Jurkat, Clone E6-1 (cell line): ENCODE data around the gene PDE4D.
"Not testable (repeated sequence)": the region's sequence is repeated elsewhere in the genome, so short reads cannot be mapped to it uniquely, and the experiment has no call there.

Source experiments
- DNase-seq: peaks from one replicate; pipeline ENCODE4 v3.0.0-alpha.2; 2011; ENCODE audit warnings: low read depth, low spot score
- H3K4me3 ChIP-seq: 2 replicates; pipeline ENCODE4 v1.5.1; 2011; ENCODE audit warnings: mild to moderate bottlenecking, low read length, control low read depth, moderate library complexity

Gene PDE4D

DNA sequence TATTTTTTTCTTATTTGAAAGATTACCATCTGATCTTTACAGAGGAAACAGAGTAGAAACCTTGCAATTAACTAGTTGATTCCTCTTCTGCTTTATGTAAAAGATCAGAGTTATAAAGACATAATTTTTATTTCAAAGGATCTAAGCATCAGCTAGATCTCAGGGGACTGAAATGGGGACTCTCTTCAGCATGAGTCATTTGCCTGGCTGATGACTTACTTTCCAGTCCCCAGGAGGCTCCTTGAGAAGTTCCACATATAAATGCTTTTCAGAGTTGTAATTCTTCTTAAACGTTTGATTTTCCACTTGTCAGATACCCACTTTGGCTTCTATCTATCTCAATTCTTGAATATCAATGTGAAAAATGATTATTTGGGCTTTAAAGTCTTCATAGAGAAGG lies 921.2 kb downstream of the PDE4D start:
- no peak overlapping the region for H3K4me3 ChIP-seq
- no peak for DNase-seq

GRCh38 chr5:58970766-58971165 lies 922.8 kb downstream of the PDE4D start:
- DNase-seq, result no peak

GRCh38 chr5:58969795-58970194 lies 923.7 kb downstream of the PDE4D start:
- H3K4me3 ChIP-seq, result no peak overlapping the region
- no peak for DNase-seq

More at GRCh38 chr5:58970766-58971165, 922.8 kb downstream of the PDE4D start:
- H3K4me3 ChIP-seq, result no peak overlapping the region

GRCh38 chr5:58969253-58969652 lies 924.3 kb downstream of the PDE4D start:
- H3K4me3 ChIP-seq, result no peak overlapping the region
- no peak for DNase-seq

DNA sequence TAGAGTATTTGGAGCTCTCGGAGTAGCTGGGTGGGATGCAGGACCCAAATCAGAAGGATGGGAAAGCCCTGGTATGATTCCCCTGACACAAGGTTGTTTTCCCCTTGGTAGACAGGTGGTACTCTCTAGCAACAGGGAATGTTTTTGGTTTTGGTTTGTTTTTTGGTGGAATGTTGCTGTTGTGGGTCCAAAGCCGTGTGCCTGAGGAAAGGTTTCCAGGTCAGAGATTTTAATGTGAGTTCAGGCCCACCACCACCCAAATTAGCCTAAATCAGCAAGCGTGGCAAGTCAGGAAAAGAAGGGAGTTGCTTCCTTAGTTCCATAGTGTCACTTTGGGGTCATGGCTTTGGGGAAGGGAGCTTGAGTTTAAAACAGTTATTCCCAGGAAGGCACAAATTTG lies 925.2 kb downstream of the PDE4D start:
- H3K4me3 ChIP-seq, result no peak overlapping the region
- DNase-seq, result no peak

DNA sequence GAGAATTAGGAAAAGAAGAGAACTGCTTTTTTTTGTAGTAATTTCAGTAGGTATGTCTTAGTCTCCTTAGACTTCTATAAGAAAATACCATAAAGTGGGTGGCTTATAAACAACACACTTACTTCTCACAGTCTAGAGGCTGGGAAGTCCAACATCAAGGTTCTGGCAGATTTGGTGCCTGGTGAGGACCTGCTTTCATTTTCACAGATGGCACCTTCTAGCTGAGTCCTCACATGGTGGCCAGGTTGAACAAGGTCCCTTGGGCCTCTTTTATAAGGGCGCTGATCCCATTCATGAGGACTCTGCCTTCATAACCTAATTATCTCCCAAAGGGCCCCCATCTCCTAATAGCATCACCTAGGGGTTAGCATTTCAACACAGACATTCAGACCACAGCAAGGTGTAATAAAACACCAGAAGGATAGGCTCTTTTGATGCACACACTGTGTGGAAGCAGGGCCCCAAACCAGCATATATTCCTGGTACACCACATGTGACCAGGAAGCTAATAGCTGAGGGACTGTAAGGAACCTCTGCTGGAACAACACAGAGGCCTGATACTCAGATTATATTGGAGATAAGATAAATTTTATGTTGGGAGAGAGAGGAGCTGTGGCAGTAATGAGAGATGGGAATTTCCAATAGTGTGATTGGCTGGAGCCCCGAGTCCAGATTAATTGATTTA lies 925.8 kb downstream of the PDE4D start:
- no peak for DNase-seq
- H3K4me3 ChIP-seq, result no peak overlapping the region

DNA sequence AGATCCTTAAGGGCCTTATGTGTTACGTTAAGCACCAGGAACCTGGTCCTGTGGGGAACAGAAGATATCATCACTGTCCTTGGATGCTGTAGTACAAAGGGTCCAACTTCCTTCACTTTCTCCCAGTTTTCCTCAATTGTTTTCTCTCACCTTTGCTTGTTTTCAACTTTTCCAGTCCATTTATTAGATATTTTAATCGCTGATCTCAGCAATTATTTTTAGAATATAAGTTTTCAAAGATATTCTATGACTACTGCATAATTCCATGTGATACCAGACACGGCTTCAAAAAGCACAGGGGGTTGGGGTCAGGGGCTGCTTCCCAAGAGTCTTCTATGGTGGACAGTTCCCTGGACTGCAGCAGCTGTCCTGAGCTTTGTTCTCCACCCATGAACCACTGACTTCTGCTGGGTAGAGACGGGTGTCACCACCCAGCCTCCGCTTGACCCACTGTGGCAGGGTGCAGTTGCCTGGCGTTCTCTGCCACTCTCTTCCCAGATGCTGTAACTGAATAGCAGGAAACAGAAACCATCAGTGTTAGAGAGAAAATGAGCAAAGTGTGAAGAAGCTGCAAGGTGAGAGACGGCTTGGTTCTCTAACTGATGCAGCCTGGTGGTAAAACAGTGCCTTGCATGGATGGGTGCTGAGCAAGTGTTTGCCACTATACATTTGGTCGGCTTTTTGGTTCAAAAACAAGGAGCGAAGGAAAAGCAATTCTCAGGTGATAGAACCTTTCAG lies 927.7 kb downstream of the PDE4D start:
- DNase-seq, result no peak
- no peak overlapping the region for H3K4me3 ChIP-seq

- no peak overlapping the region for H3K4me3 ChIP-seq
- DNase-seq, result no peak
These were observed 929.7 kb downstream of the PDE4D start for GRCh38 chr5:58963821-58964220.

DNA sequence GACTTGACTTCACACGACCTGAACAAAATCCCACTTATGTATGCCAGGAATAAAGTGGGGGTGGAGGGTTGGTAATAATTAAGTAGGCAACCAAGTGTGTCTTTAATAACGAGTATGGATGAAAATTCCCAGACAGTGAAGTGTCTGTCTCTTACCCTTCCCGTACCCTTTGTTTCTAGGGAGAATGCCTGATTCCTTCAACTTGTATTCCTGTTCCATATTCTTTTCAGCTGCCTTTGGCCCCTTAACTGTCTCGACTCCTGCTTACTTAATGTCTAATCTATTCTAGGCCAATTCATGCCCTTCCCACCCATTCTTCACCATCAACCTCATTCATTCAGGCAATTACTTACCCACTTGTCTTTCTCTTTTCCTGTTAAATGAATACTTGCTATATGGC lies 930.2 kb downstream of the PDE4D start:
- no peak overlapping the region for H3K4me3 ChIP-seq
- no peak for DNase-seq

DNA sequence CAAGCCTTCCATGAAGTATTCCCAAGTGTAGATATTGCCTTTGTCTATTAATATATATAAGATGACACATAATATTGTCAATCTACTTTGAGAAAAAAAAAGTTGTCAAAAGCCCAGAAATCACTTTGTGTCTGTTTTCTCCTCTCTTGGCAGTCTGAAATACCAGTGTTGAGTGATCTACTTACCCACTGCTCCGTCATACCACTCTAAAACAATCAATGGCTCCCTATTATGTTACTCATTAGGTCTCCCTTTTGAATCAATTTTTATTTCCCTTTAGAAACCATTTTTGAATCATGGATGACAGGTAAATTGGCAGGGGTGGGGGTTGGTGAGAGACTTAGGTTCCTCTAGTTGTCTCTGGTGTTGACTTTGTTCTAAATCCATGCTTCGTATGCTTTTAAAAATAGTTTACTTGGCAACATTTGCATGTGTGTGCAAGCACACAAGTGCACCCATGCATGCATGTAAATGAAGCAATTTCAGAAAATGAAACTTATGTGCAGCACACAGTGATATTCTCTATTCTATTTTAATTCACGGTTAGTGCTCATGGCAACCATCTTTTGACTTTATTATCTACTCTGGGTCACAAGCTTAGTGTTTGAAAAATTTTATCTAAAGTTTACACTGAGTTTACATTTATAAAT lies 931.8 kb downstream of the PDE4D start:
- no peak for DNase-seq
- no peak overlapping the region for H3K4me3 ChIP-seq

DNA sequence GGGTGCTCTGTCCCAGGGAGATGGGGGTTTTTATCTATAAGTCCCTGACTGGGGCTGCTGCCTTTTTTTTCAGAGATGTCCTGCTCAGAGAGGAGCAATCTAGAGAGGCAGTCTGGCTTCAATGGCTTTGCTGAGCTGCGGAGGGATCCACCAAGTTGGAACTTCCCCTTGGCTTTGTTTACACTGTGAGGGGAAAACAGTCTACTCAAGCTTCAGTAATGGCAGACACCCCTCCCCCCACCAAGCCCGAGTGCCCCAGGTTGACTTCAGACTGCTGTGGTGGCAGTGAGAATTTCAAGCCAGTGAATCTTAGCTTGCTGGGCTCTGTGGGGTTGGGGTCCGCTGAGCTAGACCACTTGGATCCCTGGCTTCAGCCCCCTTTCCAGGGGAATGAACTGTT lies 934.8 kb downstream of the PDE4D start:
- H3K4me3 ChIP-seq, result no peak overlapping the region
- no peak for DNase-seq

GRCh38 chr5:58953218-58953617 lies 940.3 kb downstream of the PDE4D start:
- not testable (repeated sequence) for H3K4me3 ChIP-seq, DNase-seq

GRCh38 chr5:58950224-58950623 lies 943.3 kb downstream of the PDE4D start:
- DNase-seq, result no peak
- H3K4me3 ChIP-seq, result no peak overlapping the region

GRCh38 chr5:58946230-58946629 lies 947.3 kb downstream of the PDE4D start:
- DNase-seq, result no peak
- H3K4me3 ChIP-seq, result no peak overlapping the region

- no peak overlapping the region for H3K4me3 ChIP-seq
- no peak for DNase-seq
These were observed 949.3 kb downstream of the PDE4D start for GRCh38 chr5:58944221-58944620.

- H3K4me3 ChIP-seq, result no peak overlapping the region
- DNase-seq, result no peak
These were observed 953.1 kb downstream of the PDE4D start for GRCh38 chr5:58940446-58940845.

DNA sequence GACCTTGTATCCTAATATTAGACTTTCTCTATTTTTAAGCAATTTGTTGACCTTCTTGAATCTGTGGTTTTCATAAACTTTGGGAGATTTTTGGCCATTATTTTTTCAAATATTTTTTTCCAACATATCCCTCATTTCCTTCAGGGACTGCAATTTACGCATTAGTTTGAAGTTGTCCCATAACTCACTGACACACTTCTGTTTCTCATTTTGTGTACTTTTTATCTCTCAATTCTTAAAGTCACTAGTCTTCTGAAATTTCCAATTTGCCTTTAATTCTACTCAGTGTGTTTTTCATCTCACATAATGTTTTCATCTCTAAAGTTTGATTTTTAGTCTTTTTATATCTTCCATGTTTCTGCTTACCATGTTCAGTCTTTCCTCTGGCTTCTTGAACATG lies 953.9 kb downstream of the PDE4D start:
- DNase-seq, result no peak
- no peak overlapping the region for H3K4me3 ChIP-seq

DNA sequence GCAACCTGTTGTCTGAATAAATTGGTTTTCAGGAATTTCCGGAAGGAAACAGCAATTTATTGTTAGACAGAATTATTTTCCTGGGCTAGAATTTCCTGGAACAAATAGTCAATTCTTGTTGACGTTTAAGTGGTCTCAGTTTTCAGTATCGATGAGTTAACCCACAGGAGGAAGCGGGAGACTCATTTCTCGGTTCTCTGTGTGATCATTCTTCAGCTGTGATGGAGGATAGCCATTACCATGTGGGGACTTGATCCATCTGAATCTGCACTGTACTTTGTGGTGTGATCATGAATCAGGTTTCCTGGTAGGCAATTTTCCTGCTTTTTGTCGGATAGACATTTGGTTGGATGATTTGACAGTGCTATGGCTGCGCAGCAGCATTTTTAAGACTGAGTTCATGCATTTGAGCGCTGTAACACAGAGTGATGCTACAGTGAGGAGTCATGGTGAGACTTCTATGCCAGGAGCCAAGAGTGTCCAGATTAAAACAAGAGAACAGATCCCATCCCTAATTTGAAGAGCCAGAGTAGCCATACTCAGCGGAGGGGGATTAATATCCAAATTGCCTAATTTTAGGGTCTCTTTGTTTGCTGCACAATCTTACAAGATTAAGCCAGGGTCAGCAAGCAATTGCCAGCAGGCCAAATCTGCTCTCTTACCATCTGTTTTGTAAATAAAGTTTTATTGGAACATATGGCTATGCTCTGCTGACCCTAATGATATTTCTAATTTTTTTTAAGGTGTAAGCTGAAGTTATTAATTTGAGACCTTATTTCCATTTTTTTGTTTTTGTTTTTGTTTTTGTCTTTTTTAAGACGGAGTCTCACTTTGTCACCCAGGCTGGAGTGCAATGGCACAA lies 954.7 kb downstream of the PDE4D start:
- no peak overlapping the region for H3K4me3 ChIP-seq
- no peak for DNase-seq

GRCh38 chr5:58937031-58937681 lies 956.4 kb downstream of the PDE4D start:
- no peak overlapping the region for H3K4me3 ChIP-seq
- no peak for DNase-seq
